Spleen (tissue), 11 donors: ENCODE measurements around the gene NFKBIE. TPM values are rescaled to one million over a fixed set of nuclear protein-coding genes. Genes with fewer than 3 reads are reported as not detected.

ENCODE experiments used
- DNase-seq: peaks from one replicate; pipeline ENCODE4 v3.0.0-alpha.2; 2020
- H3K27ac ChIP-seq, 8 donors: fragments of 200-600 bp; sonication (generic) in 7 of 8; 1 replicate in 4 of 8; 2 replicates in 4 of 8; pipeline versions ENCODE4 v1.5.0 to v1.8.0; 2016 to 2021; ENCODE audit warnings: inconsistent platforms in 4 of 8, mild to moderate bottlenecking in 4 of 8, moderate library complexity in 1 of 8
- H3K27me3 ChIP-seq, 7 donors: fragments of 200-600 bp; sonication (generic) in 6 of 7; replicated peaks in 1 of 7; 1 replicate in 4 of 7; 2 replicates in 3 of 7; pipeline versions ENCODE4 v1.5.0 to v1.8.0; 2016 to 2021; ENCODE audit warnings: inconsistent platforms in 3 of 7, mild to moderate bottlenecking in 1 of 7
- H3K36me3 ChIP-seq, 6 donors: fragments of 200-600 bp; sonication (generic) in 5 of 6; 1 replicate in 4 of 6; 2 replicates in 2 of 6; pipeline versions ENCODE4 v1.5.0 to v1.8.0; 2016 to 2021; ENCODE audit warnings: inconsistent platforms in 2 of 6
- H3K4me1 ChIP-seq, 6 donors: fragments of 200-600 bp; sonication (generic) in 5 of 6; 1 replicate in 3 of 6; 2 replicates in 3 of 6; pipeline versions ENCODE4 v1.5.0 to v1.8.0; 2016 to 2021; ENCODE audit warnings: inconsistent platforms in 3 of 6
- H3K4me3 ChIP-seq, 8 donors: fragments of 200-600 bp; sonication (generic) in 7 of 8; 1 replicate in 4 of 8; 2 replicates in 4 of 8; pipeline versions ENCODE4 v1.5.0 to v1.8.0; 2016 to 2021; ENCODE audit warnings: inconsistent platforms in 4 of 8, mild to moderate bottlenecking in 4 of 8, moderate library complexity in 2 of 8
- H3K9me3 ChIP-seq, 8 donors: fragments of 200-600 bp; sonication (generic) in 7 of 8; 1 replicate in 4 of 8; 2 replicates in 4 of 8; pipeline versions ENCODE4 v1.5.0 to v1.8.0; 2016 to 2021; ENCODE audit warnings: inconsistent platforms in 4 of 8
- CTCF ChIP-seq, 11 experiments: fragments of 200-600 bp in 7 of 11; fragments of 450-650 bp in 4 of 11; sonication (generic) in 4 of 11; IDR thresholded peaks in 8 of 11; conservative IDR thresholded peaks in 3 of 11; 1 replicate in 7 of 11; 2 replicates in 4 of 11; pipeline versions ENCODE4 v1.4.0 to v1.8.0; 2016 to 2021; ENCODE audit warnings: antibody characterized with exemption in 11 of 11, inconsistent platforms in 4 of 11, mild to moderate bottlenecking in 1 of 11
- POLR2A ChIP-seq, 3 donors: fragments of 450-650 bp; IDR thresholded peaks; one replicate each; pipeline ENCODE4 v1.5.1; 2017; ENCODE audit warnings: antibody characterized with exemption in 3 of 3, mild to moderate bottlenecking in 1 of 3
- POLR2AphosphoS5 ChIP-seq, 3 donors: sonication (generic); formaldehyde crosslinking; IDR thresholded peaks; one replicate each; pipeline ENCODE4 v1.5.1; 2017; ENCODE audit warnings: antibody characterized with exemption in 3 of 3
- WGBS, 5 donors: extraction: QIAGEN DNeasy Blood & Tissue Kit in 3 of 5; methylation state at CpG; one replicate each; pipeline versions ENCODE4 v1.1.5 to v1.1.7; 2013 to 2018; 5-methylcytosine and 5-hydroxymethylcytosine counted together
- intact Hi-C: fragments of 100-400 bp; cut with DNase I; formaldehyde crosslinking; loops from one replicate; pipeline ENCODE4 v1.15.0; 2023; ENCODE audit warnings: low total_unique reads
- polyA plus RNA-seq, 3 donors: library from polyadenylated mRNA; stranded (reverse); fragments of 200-250 nt; gene quantifications; one replicate each; pipeline ENCODE4 v1.2.1, GENCODE V29; 2013
- total RNA-seq, 7 donors: library from RNA; depleted of rRNA in 3 of 7; stranded (reverse); fragments of >200 nt in 3 of 7; fragmentation: NEBNext Ultra II Directional in 4 of 7; extraction: Animal tissue kit (Norgen Biotek cat#: 25700) in 4 of 7; gene quantifications; one replicate each; pipeline versions ENCODE4 v1.1.0 to v1.2.1, GENCODE V29; 2016 to 2021
- donor health status: healthy with polysubstance abuse.
- donor health status: DM: no; HTN: no; CAD: no; lungs with moderate emphysema.
- donor health status: DM: no; HTN: no; CAD: no.
- donor health status: Bipolar disorder and iron deficiency.
- donor health status: healthy.
- donor health status: DM: no; HTN: no; CAD: no.
- donor health status: DM: yes; HTN: yes; CAD: no.

NFKBIE gene
- total and polyA plus RNA-seq, 10 donors = 32.2 to 89.7 (median 49.0) TPM

- TF ChIP-seq CTCF (IDR thresholded peaks at IDR 0.05 in 8 of 11, conservative IDR thresholded peaks at IDR 0.05 in 3 of 11) = no peak
- no peak for TF ChIP-seq POLR2AphosphoS5 (IDR thresholded peaks at IDR 0.05)
- TF ChIP-seq POLR2A (IDR thresholded peaks at IDR 0.05) = no peak
- no peaks in the 10 kb centered on the region for H3K27me3 ChIP-seq
- H3K27ac ChIP-seq = no peak overlapping the region
- WGBS, 5 donors = 93 to 97% (median 95%) methylated on average over 7 of the region's 7 CpGs
- DNase-seq = no peak
- no peak overlapping the region for H3K4me3 ChIP-seq
- H3K9me3 ChIP-seq = no peaks in the 10 kb centered on the region
- H3K4me1 ChIP-seq = peaks cover 4 to 26% (median 12%) of the 10 kb centered on the region in 6 donors
- H3K36me3 ChIP-seq = peaks cover 0 to 4% (median under 1%) of the 10 kb centered on the region in 6 donors
- intact Hi-C loops = no loop called here
Observed at GRCh38 chr6:44243345-44243744, 22.0 kb downstream of the NFKBIE start.

GRCh38 chr6:44238687-44239350 is 26.5 kb downstream of the NFKBIE start:
- H3K4me1 ChIP-seq = peaks cover 9 to 50% (median 23%) of the 10 kb centered on the region in 6 donors
- DNase-seq = peak; percentile 28
- H3K9me3 ChIP-seq = no peaks in the 10 kb centered on the region
- intact Hi-C loops = loop anchor here (10.0 kb wide), 2 partner anchors 64 to 144 kb away; no protein-coding TSS in a partner anchor
- H3K36me3 ChIP-seq = no peaks in the 10 kb centered on the region
- H3K27me3 ChIP-seq = no peaks in the 10 kb centered on the region
- 85 to 89% (median 87%) methylated on average over 7 of the region's 7 CpGs for WGBS, 5 donors
- no peak overlapping the region for H3K4me3 ChIP-seq
- no peak for TF ChIP-seq POLR2AphosphoS5 (IDR thresholded peaks at IDR 0.05)
- TF ChIP-seq CTCF (IDR thresholded peaks at IDR 0.05 in 8 of 11, conservative IDR thresholded peaks at IDR 0.05 in 3 of 11) = no peak
- TF ChIP-seq POLR2A (IDR thresholded peaks at IDR 0.05) = no peak
- H3K27ac ChIP-seq = peak overlapping the region in 1 of 8 donors; percentile 93

- no peaks in the 10 kb centered on the region for H3K9me3 ChIP-seq
- peak overlapping the region; percentile 84 to 97 (median 94) for H3K27ac ChIP-seq
- H3K4me1 ChIP-seq = peaks cover 9 to 59% (median 26%) of the 10 kb centered on the region in 6 donors
- TF ChIP-seq POLR2A (IDR thresholded peaks at IDR 0.05) (peak in 2 of 3 donors; percentile 5 to 9), CTCF (IDR thresholded peaks at IDR 0.05 in 8 of 11, conservative IDR thresholded peaks at IDR 0.05 in 3 of 11) (peak; percentile 94 to 99 (median 98)), POLR2AphosphoS5 (IDR thresholded peaks at IDR 0.05) (peak; percentile 86 to 95 (median 88))
- DNase-seq = peak; percentile 96
- H3K36me3 ChIP-seq = peaks cover 0 to 3% (median 0%) of the 10 kb centered on the region in 6 donors
- no peaks in the 10 kb centered on the region for H3K27me3 ChIP-seq
- H3K4me3 ChIP-seq = peak overlapping the region; percentile 34 to 79 (median 50)
- 2 to 7% (median 3%) methylated on average over 17 to 42 of the region's 42 CpGs for WGBS, 5 donors
- intact Hi-C loops = loop anchor here (10.0 kb wide), 2 partner anchors 63 to 143 kb away; no protein-coding TSS in a partner anchor
Observed at GRCh38 chr6:44237813-44238433, 27.4 kb downstream of the NFKBIE start.
